Hematopoietic multipotent progenitor cell treated with erythropoietin and hydrocortisone succinate and interleukin-3 and kit ligand, for 17 days (in vitro differentiated cells): ENCODE measurements around the gene FLOT1.

ENCODE experiments used
- DNase-seq: peaks from one replicate; pipeline ENCODE4 v3.0.0-alpha.2; 2015; ENCODE audit warnings: low spot score

Gene FLOT1, protein sequence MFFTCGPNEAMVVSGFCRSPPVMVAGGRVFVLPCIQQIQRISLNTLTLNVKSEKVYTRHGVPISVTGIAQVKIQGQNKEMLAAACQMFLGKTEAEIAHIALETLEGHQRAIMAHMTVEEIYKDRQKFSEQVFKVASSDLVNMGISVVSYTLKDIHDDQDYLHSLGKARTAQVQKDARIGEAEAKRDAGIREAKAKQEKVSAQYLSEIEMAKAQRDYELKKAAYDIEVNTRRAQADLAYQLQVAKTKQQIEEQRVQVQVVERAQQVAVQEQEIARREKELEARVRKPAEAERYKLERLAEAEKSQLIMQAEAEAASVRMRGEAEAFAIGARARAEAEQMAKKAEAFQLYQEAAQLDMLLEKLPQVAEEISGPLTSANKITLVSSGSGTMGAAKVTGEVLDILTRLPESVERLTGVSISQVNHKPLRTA

DNA sequence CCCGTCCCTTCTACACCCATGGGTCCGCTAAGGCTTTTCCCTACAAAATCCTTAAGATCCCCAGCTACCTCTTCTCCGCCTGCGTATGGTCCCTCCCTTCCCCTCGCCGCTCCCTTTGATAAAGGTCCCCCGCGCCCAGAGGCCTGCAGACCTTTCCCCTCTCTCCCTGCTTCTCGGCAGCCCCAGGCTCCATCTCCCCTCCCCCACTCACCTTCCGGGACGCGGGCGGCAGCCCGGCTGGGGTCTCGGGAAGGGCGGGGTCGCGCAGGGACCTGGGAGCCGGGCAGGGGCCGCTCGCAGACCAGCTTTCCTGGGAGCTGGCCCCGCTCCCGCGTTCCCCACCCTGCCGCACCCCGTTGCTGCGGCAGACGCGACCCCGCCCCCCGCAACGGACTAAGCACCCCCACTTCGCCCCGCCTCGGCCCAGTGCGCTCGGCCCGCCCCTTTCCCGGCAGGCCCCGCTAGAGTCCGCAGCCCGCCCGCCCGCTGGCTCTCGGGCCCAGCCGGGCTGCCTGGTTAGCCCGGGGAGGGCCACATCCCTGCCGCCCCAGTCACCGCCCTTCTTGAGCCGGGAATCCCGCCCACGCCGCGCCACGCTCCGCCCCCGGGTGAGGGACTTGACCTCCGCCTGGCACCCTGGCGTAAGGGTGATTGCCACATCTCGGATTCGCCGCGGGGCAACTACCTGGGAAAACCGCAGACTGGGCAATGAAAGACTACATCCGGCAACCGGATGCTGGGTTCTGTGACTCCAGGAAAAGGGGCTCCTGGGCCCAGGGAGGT, at the start of gene FLOT1:
TSS of gene FLOT1 (minus strand) at position 372 of the 783 bp plus-strand sequence. CDS start 498 bp downstream, outside the sequence.
- peak; percentile 93 for DNase-seq

DNA sequence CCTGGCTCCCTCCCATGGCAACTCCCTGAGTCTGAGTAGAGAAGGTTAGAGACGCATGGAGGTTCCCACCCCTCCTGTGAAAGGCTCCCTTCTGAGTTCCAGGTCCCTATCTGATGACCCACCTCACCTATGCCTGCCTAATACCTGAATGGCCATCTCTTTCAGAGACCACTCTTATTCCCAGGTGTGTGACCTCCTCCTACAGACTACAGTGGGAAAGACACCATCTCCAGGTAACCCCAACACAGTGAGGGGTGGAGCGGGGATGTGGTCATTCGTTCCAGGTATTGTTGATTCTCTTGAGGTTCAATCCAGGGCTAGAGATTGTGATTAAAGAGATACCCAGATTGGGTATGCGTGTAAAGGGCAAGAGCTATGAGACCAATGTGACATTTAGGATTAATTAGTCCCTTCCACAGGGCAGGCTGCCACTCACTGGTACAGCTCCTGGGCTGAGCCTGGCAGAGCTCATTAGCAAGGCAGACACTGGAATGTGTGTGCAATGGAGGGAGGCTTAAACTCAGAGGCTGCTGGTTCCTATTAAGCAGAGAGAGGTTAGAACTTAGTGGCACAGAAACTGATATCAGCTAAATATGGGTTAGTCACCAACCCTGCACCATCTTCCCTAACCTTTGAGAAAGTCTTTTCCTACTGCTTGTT, 48.4 kb upstream of the FLOT1 start:
- no peak for DNase-seq

DNA sequence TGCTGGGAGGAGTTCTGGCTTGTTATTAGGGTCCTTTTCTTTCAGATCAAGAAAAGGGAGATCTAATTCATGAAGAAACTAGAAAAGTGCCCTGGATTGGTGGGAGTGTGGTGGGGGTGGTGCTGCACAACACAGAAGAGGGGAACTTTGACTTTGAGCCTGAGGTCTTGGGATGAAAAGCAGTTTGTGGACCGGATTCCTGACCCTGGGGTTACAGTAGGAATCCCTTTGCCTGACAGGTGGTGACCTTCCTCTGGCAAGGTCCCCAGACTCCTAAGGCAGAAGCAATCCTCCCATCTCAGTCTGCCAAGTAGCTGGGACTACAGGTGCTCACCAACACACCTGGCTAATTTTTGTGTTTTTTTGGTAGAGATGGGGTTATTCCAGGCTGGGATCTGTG, 47.1 kb upstream of the FLOT1 start:
- no peak for DNase-seq

DNA sequence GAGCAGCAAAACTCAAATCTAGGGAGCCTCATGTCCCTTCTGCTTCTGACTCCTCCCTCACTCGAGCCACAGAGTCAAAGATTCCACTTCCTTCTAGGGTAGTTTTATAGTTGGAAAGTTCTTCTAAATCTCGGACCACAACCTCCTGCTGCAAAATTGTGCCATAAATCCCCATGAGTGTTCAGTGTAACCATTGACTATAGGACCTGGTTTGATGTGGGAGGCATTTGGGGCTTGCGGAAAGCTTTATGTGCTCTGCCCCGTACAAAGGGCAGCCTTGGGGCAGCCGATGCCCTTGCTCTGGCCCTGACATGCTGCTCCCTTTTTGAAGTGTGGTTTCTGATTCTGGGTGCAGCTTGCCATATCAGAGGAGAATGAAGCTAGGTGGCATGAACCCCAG, 45.5 kb upstream of the FLOT1 start:
- DNase-seq = no peak

- DNase-seq = no peak
These were observed 40.0 kb upstream of the FLOT1 start for GRCh38 chr6:30782425-30783014.

- peak; percentile 71 for DNase-seq
These were observed 39.4 kb upstream of the FLOT1 start for GRCh38 chr6:30781743-30782424.

- DNase-seq = no peak
These were observed 38.9 kb upstream of the FLOT1 start for GRCh38 chr6:30781395-30781742.

- DNase-seq = no peak
These were observed 38.1 kb upstream of the FLOT1 start for GRCh38 chr6:30780642-30780920.

GRCh38 chr6:30779850-30780641, 37.6 kb upstream of the FLOT1 start:
- DNase-seq = no peak

- no peak for DNase-seq
These were observed 35.6 kb upstream of the FLOT1 start for GRCh38 chr6:30778001-30778635.

GRCh38 chr6:30777155-30777485, 34.6 kb upstream of the FLOT1 start:
- no peak for DNase-seq

- no peak for DNase-seq
These were observed 34.1 kb upstream of the FLOT1 start for GRCh38 chr6:30776390-30777154.

DNA sequence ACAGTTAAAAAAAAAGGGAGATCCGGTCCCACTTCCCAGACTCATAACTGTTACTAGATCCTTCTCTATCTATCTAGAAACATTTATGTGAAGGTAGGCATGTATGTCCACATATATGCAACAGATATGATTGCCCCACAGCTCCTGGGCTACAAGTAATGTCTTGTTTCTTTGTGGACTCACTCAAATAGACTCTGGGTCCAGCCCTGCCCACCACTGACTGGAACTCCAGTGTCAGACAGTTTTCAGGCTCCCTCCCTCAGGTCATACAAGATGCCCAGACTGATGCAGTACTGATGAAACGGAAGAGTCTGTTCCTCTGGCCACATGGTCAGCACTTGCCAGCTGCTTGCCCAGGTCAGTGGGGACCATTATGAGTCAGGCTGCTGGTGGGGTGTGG, 32.6 kb upstream of the FLOT1 start:
- no peak for DNase-seq

GRCh38 chr6:30774701-30775100, 32.2 kb upstream of the FLOT1 start:
- DNase-seq = no peak

GRCh38 chr6:30770592-30770991, 28.1 kb upstream of the FLOT1 start:
- no peak for DNase-seq

DNA sequence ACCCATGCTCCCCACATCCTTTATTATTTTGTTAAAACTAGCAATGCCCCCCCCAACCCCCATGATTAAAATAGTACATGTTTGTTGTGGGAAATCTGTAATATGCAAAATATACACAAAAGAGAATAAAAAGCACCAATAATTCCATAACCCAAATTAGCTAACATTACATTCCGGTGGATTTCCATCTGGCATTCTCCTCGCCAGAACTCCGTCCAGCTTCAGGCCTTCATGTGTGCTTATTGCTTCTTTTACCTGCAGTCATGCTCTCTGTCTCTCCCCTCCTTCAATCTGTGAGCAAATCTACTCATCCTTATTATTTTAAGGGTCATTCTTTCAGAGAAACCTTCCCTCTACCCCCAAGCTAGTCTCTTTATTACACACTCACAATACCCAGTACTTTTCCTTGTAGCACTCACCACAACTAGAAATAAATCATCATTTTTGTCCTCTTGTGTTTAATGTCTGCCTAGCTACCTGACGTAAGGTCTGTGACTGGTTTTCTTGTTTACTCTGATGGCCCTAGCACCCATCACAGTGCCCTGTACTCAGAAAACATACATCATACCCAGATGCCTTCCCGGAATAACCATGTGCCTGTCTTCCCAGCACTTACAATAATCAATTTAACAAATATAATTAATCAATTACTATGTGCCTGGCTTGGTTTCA, 27.5 kb upstream of the FLOT1 start:
- DNase-seq = no peak

DNA sequence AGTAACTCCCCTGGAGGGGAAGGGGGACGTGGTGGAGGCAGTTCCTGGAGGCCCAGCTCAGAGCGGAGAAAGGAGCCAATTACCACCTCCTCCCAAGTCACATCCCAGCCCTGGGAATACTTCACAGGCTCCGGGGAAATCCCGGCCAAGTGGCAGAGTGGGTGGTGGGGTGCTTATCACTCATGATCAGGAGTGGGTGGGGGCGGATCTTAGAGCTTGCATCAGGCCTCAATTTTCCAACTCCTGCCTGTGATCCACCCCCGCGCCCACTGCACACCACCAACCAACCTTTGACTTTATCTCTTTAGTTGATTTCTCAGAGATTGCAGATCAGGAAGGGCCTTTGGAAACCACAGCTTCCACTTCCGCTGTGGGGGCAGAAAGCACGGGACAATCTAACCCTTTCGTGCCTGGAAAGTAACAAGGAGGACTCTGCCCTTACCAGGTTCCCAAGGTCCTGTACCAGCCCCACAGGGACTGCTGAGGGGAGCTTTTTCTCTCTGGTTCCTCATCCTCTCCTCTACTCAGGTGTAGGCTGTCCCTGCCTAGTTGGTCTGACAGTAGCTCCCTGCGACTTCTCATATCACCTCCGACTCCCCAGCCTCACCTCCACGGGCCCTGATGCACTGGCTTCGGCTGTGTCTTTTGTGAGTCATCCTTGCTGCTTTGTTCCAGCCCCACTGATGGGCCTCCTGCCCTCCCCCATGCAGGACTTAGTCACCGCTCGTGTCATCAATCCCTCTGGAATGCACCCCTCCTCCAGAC, 26.8 kb upstream of the FLOT1 start:
- no peak for DNase-seq

DNA sequence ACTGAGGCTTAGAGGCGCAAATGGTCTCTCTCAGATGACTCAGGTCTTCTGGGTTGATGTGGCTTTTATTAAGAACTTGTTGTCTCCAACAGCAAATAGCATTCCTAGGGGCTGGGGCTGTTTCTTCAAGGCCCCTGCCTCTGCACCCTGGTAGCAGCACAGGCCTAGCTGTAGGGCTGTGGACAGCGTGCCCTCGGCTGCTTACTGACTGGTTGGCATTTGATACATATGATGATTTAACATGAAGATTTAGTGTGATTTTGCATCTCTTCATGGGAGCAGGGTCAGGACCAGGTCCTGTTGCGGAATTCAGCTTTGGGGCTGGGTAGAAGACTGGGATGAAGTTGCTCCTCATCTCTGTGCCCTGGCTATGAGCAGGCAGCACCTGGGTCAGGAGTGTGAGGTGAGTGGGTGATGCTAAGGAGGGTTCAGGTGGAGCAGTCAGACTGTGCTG, 26.2 kb upstream of the FLOT1 start:
- no peak for DNase-seq

DNA sequence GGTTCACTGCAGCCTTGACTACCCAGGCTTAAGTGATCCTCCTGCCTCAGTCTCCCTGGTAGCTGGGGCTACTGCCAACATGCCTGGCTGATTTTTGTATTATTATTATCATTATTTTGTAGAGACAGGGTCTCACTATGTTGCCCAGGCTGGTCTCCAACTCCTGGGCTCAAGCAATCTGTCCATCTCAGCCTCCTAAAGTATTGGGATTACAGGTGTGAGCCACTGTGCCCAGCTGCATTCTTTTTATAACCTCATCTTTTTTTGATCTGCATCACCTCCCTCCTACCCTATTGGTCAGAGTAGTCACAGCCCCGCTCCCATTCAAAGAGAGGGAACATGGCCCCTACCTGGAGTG, 25.4 kb upstream of the FLOT1 start:
- no peak for DNase-seq
